SK-MEL-5 (cell line): ENCODE measurements around the gene NFIX. TPM values are rescaled to one million over a fixed set of nuclear protein-coding genes. Genes with fewer than 3 reads are reported as not detected.

ENCODE experiments used
- DNase-seq: peaks from one replicate; pipeline ENCODE4 v3.0.0-alpha.2; 2016; ENCODE audit warnings: low read depth, low spot score
- in situ Hi-C: cut with HindIII; loops from 2 replicates; pipeline ENCODE4 v1.10.0; 2016; ENCODE audit warnings: low sequenced_read_pairs, high pct_unique_total_duplicates, low pct_unique_long_range_greater_than_20kb
- total RNA-seq: library from RNA; depleted of rRNA; stranded (reverse); fragments of >200 nt; shearing (Covaris generic); gene quantifications from 2 replicates; pipeline ENCODE4 v1.2.3, GENCODE V29; 2014

NFIX gene
- total RNA-seq, 1 experiment from 2014 or later, result 4.9 TPM

DNA sequence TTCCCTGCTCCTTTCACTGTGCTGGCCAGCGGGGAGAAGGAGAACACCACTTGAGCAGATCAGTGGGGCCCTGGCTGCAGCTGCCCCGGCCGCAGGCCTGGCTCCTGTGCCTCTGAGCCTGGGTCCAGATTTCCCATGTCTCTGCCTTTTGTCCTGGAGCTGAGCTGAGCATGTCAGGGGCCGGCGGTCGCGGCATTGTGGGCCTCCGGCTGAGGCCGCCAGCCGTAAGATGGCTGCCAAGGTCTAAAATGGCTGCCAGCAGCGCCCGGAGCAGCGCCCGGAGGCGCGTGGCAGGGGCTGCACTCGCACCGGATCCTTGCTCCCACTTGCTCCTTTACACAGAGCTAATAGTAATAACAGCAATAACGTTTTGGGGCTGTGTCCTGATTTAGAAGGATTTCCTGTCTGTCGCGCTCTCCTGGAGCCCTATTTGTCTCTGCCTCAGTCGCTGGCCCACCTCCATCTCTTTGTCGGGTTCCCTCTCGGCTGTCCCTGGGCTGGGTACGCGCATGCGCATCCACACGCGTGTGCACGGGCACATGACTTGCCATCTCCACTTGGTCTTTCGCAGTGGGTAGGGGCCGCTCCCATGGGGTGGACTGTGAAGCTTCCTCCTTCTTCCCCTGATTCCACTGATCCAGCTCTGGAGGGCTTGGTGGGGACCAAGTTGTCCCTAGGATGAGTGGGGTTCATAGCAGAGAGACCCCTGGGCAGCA is 75.3 kb downstream of the NFIX start:
- DNase-seq, result no peak
- in situ Hi-C loops, result no loop called here

DNA sequence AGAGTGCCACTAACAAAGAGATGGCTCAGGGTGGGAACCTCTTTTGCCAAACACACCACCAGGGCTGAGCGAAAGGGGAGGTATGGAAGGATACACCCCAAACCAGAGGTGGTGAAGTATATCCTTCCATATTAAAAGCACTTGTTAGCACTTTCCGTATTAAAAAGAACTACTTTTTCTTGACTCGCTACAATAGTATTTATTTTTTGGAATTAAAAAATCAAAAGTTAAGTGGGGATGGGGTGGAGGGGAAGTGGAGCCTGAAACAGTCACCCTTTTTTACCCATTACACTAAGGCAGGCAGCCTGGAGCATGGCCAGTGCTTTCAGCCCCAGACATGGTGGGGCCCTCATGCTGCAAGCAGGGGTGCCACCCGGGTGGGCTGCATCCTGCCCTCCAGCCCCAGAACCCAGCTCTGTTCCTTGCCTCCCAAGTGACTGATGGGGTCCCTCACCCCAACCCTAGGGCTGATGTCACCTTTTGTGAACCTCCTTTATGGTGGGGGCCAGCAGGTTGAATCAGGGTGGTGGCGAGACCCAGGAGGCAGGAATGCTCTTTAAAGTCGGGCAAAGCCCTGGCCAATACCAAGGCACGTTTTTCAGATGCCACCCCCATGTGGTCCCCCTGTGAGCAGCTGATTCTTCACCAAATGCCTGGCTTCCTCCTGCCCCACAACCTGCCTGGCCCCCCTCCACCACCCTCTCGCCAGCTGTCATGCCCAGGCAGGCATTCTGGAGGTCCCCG is 76.3 kb downstream of the NFIX start:
- in situ Hi-C loops, result no loop called here
- DNase-seq, result no peak

GRCh38 chr19:13072188-13072908 is 77.1 kb downstream of the NFIX start:
- in situ Hi-C loops, result no loop called here
- DNase-seq, result no peak

- in situ Hi-C loops, result no loop called here
- DNase-seq, result no peak
Observed at GRCh38 chr19:13073263-13073662, 78.0 kb downstream of the NFIX start.

- in situ Hi-C loops, result no loop called here
- no peak for DNase-seq
Observed at GRCh38 chr19:13074378-13074777, 79.1 kb downstream of the NFIX start.

- no peak for DNase-seq
- in situ Hi-C loops, result no loop called here
Observed at GRCh38 chr19:13076320-13076719, 81.0 kb downstream of the NFIX start.

DNA sequence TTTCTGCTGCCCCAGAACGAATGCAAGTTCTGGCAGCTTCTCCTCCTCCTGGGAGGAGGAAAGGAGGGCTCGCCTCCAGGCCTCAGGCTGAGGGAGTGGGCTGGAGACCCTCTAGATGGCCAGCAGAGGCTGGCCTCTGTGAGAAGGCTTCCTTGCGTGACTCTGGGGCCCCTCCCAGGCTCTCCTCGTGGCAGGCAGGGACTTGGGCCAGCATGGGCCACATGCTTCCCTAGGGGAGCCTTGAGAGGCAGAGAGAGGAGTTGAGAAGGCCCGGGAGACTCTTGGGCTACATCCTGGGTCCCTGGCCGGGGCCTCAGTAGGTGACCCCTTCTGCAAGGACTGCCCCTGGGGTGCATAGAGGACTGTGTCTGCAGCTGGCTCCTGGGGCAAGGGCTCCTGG is 81.5 kb downstream of the NFIX start:
- no peak for DNase-seq
- in situ Hi-C loops, result no loop called here

DNA sequence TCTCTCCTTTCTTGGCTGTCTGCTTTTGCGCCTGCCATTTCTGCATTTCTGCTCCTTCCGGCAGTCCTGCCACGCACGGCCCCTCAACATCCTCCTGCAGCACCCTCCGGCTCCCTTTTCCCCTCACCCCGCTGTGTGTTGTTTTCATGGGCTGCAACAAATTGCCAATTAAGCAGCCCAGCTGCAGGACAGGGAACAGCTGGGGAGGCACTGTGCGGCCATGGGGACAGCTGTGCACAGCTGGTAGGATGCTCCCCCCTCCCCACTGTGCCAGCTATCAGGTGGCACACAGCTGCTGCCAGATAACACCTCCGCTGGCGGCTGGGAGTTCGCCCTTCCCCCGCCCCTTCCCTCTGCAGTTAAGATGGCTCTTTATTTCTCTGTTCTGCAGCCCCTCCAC is 82.0 kb downstream of the NFIX start:
- DNase-seq, result no peak
- in situ Hi-C loops, result no loop called here

DNA sequence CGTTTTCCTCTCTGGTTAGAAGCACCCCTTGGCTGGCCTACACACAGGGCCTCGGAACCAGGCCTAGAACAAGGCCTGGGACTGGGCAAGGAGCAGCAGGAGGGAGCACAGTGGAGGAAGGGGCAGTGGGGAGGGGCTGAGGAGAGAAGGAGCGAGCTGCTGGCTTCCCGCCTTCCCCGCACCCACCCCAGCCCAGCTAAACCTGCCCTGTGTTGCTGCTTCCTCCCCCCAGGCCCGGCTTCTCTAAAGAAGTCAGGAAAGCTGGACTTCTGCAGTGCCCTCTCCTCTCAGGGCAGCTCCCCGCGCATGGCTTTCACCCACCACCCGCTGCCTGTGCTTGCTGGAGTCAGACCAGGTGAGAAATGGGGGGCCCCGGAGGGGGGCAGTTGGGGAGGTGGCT is 83.1 kb downstream of the NFIX start:
- no peak for DNase-seq
- in situ Hi-C loops, result no loop called here

DNA sequence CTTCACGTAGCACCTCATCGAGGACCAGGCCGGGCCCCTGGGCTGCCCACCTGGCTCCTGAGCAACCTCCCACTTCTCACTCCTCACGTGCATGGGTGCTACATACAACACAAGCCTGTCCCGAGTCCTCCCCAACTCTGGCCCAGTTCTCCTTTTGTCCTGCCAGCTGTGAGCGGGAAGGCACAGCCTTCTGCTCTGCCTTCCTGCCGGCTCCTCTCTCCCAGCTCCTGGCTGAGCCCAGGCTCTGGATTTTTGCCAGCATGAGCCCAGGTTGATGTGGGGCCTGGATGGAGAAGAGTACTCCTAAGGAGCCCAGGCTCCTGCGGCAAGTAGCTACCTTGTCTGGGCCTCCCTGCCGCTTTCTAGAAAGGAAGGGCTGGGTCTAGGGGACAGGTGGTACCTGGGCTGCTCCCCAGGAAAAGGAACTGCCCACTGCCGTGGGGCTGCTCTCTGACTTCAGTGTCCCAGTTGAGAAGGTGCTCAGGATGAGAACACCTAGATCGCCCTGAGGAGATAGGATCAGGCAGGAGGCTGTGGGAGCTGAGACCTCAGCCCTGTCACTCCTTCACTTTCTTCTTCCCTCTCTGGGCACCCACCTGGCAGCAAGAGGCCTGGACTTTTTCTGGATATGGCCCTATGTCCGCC is 83.7 kb downstream of the NFIX start:
- no peak for DNase-seq
- in situ Hi-C loops, result no loop called here

- in situ Hi-C loops, result no loop called here
Observed at GRCh38 chr19:13079542-13079986, 84.3 kb downstream of the NFIX start.

DNA sequence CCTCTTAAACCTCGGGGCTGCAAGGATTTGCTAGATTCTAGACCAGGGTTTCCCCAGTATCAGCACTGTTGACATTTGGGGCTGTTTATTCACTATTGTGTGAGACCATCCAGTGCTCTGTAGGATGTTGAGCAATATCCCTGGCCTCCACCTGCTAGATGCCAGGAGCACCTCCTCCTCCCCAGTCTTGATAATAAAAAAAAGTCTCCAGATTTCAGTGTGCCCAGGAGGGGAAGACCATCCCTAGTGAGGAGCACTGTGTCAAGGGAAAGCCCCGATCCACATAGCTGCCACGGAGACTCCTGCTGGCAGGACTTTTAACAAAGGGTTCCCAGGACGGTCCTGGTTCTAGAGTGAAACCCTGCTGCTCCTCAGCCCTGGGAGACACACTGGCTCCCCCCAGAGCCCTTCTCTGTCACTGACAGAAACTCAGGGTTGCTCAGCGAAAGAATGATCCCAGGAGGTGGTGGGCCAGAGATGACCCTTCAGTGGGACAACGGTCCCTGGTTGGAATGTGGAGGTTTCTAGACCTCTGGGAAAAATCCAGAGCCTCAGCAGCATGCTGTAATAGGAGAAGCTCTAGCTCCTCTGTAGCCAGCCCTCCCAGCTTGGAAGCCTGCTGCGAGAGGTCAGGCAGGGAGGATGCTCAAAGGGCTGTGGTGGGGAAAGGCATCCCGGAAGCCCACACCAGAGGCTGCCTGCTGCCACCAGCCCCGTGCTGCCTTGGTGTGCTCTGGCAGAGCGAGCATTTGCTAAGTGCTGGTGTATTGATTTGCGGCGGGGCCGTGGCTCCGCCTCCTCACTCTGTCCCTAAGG is 87.1 kb downstream of the NFIX start:
- in situ Hi-C loops, result no loop called here
- peak; percentile 41 for DNase-seq

More at GRCh38 chr19:13079542-13079986, 84.3 kb downstream of the NFIX start:
- DNase-seq, result no peak

GRCh38 chr19:13083008-13083404 is 87.7 kb downstream of the NFIX start:
- in situ Hi-C loops, result no loop called here
- no peak for DNase-seq

- DNase-seq, result no peak
- in situ Hi-C loops, result no loop called here
Observed at GRCh38 chr19:13083627-13084026, 88.4 kb downstream of the NFIX start.

GRCh38 chr19:13085666-13086065 is 90.4 kb downstream of the NFIX start:
- in situ Hi-C loops, result no loop called here
- no peak for DNase-seq

- peak; percentile 11 for DNase-seq
- in situ Hi-C loops, result no loop called here
Observed at GRCh38 chr19:13086341-13086740, 91.1 kb downstream of the NFIX start.

DNA sequence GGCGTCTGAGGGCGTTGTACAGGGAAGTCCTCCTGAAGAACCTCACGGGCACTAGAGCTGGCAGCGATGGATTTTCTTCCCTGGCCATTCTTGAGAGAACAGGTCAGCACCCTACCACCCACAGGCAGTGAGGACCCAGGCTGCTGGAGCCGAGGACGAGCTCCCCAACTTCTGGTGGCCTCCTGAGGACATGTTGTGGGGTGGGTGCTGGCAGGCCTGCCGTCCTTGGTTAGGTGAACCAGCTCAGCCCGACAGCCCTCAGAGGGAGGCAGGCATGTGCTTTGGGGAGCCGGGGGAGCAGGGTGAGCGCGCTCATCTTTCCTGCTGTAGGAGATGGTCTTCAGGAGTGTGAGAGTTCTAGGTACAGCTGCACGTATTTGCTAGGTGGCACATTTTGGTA is 92.0 kb downstream of the NFIX start:
- in situ Hi-C loops, result no loop called here
- DNase-seq, result no peak
